GM18517 (cell line): ENCODE data around the gene MBLAC1.

ENCODE experiments used
- ATAC-seq: cut with Tn5 transposase; IDR thresholded peaks from one replicate; pipeline ENCODE4 v1.9.1; 2021; ENCODE audit warnings: mild to moderate bottlenecking, moderate library complexity; ENCODE audit not compliant: unreplicated experiment

Gene MBLAC1

GRCh38 chr7:100126931-100127865, at the start of gene MBLAC1:
Gene MBLAC1 (plus strand): TSS chr7:100126967. CDS start chr7:100127396, 429 bp downstream.
- peak; percentile 70 for ATAC-seq

- ATAC-seq: no peak
Measured at GRCh38 chr7:100077205-100077604, 49.6 kb upstream of the MBLAC1 start.

GRCh38 chr7:100079024-100079560, 47.7 kb upstream of the MBLAC1 start:
- ATAC-seq: no peak

DNA sequence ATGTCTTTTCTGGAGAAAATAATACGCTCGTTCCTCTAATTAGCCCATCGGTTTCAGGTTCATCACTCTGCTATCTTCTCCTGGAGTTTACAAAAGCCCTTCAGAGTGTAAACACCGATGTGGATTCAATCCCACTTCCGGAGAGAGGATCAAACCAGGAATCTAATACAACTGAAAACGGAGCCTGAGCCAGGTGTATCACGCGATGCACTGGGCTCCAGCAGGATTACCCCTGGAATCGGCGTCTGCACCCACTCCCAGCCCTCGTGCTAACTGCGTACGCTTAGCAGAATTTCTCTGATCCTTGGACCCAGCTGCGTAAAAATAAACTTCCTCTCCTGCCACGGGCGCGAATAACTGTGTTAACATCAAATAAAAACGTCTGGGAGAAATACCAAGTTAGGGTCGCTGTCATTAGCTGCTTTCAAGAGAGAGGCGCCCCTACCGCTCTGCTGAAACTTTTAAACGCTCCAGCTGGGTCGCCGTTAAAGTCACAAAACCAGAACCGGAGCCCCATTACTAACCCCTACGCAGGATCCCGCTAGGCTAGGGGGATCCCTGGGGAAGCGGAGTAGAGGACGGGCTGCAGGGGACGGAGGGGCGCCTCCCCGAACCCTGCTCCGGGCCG, 45.7 kb upstream of the MBLAC1 start:
- ATAC-seq: peak; percentile 2

DNA sequence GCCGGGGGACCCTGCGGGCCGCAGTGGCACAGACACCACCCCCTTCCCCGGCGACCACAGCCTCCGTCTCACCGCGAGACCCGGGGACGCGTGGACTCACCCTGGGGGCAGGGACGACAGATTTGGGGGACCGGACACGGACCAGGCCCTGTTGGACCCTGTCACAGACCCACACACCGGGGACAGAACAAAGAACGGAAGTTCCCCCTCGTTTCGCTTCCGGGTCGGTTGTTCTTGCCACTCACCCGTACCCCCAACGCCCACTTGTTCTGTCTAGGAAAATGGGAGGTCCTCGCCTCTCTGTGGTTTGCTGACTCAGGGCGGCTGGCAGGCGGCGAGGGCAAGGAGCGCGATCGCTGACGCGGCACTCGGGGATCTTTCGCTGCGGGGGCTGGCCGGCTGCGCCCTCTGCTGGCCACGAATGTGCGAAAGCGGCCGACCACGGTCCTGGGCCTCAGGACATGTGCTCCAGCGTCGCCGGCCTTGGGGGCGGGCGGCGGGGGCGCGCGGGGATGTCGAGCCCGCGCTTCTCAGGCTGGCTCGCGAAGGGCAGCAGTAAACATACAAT, 45.1 kb upstream of the MBLAC1 start, which contains the start of gene ZNF3:
Gene ZNF3 (minus strand): TSS at position 189 of the 568 bp plus-strand sequence. CDS start 4,366 bp downstream, outside the sequence.
- peak; percentile 82 for ATAC-seq

DNA sequence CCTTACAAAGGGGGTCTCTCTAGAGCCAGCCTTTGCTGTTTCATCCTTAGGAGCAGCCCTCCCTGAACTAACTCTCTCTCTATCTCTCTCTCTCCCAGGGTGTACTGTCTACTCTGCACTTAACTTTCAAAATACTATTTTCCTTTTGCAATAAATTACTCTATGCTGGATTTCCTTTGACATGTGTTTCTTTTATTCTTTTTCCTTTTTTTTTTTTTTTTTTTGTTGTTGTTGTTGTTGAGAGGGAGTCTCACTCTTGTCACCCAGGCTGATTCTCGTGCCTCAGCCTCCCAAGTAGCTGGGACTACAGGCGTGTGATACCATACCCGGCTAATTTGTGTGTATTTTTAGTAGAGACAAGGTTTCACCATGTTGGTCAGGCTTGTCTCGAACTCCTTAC, 43.8 kb upstream of the MBLAC1 start:
- no peak for ATAC-seq

DNA sequence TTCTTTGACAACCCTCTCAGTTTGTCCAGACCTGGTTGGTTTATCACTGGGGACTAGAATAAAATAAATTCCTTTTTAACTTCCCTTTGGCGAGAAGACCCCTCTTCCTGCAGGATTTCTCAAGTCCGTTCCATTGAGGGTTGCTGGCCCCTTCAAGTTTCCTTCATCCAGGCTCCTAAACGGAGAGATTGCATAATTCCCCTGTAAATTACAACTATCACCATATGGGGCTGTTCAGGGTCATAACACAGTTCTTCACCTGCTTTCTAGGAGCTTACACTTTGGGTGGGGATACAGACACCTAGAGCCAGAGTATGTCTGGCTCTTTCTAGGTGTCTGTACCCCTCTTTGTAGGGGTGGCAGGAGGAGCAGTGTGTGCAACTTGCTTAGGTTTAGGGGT, 41.3 kb upstream of the MBLAC1 start:
- ATAC-seq: no peak

GRCh38 chr7:100087055-100087750, 39.6 kb upstream of the MBLAC1 start:
- ATAC-seq: no peak

DNA sequence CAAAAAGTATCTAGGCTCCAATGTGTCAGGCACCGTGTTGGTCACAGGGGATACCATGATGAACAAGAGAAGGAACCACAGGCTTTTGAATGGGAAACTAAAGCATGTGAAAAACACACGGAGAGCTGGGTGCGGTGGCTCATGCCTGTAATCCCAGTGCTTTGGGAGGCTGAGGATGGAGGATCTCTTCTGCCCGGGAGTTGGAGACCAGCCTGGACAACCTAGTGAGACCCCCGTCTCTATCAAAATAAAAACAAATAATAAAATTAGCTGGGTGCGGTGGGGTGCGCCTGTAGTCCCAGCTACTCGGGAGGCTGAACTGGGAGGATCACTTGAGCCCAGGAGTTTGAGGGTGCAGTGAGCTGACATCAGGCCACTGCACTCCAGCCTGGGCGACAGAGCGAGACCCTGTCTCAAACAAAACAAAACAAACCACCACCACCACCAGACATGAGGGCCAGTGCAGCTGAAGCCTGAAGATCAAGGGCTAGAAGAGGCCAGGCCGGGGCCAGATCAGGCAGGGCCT, 38.6 kb upstream of the MBLAC1 start:
- no peak for ATAC-seq

- no peak for ATAC-seq
Measured at GRCh38 chr7:100088621-100089457, 37.9 kb upstream of the MBLAC1 start, which contains the start of gene COPS6. Gene COPS6 (plus strand): TSS chr7:100088969. CDS start chr7:100088991, 22 bp downstream.

- ATAC-seq: no peak
Measured at GRCh38 chr7:100089458-100090196, 37.1 kb upstream of the MBLAC1 start.

DNA sequence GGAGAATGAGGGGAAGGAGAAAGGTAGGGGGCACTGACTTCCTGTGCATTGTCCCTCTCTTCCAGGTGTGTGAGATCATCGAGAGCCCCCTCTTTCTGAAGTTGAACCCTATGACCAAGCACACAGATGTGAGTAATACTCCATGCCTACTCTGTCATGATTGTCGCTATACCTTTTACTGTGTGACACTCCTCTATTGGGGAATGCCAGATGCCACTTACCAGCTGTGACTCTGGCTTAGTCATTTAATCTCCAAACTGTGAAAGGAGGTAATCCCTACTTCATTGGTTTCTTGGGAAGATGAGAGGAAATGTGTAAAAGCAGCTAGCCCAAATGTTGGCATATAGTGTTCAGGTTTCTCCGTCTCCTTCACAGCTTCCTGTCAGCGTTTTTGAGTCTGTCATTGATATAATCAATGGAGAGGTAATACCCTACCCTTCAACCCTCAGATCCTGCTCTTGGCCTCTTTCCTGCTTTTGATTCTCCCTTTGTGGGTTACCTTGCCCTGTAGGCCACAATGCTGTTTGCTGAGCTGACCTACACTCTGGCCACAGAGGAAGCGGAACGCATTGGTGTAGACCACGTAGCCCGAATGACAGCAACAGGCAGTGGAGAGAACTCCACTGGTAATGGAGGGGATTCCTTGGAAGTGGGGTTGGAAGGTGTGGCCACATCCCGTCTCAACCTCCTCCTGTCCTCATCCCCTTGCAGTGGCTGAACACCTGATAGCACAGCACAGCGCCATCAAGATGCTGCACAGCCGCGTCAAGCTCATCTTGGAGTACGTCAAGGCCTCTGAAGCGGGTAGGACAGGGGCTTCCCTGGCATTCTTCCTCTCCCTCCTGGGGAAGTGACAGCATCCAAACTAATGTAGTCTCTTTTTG, 36.0 kb upstream of the MBLAC1 start:
- no peak for ATAC-seq

DNA sequence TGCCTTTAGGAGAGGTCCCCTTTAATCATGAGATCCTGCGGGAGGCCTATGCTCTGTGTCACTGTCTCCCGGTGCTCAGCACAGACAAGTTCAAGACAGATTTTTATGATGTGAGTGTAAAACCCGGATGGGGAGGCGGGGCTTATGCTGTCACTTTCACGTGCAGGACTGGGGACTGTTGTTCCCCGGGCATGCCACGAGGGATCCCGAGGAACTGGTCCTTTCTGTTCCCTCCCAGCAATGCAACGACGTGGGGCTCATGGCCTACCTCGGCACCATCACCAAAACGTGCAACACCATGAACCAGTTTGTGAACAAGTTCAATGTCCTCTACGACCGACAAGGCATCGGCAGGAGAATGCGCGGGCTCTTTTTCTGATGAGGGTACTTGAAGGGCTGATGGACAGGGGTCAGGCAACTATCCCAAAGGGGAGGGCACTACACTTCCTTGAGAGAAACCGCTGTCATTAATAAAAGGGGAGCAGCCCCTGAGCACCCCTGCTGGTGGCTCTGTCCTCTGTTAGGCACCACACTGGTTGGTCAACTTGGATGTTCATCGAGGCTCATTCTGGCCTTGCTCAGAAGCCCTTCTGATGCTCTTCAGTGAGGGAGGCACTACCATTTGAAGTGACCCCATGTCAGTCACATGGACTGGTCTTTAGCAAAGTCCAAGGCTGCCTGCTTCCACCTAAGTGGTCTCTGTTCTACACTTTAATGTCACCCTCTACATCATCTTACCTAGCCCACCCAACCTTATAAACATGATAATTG, 35.2 kb upstream of the MBLAC1 start:
- no peak for ATAC-seq

GRCh38 chr7:100093054-100093453, 33.7 kb upstream of the MBLAC1 start:
- ATAC-seq: no peak

DNA sequence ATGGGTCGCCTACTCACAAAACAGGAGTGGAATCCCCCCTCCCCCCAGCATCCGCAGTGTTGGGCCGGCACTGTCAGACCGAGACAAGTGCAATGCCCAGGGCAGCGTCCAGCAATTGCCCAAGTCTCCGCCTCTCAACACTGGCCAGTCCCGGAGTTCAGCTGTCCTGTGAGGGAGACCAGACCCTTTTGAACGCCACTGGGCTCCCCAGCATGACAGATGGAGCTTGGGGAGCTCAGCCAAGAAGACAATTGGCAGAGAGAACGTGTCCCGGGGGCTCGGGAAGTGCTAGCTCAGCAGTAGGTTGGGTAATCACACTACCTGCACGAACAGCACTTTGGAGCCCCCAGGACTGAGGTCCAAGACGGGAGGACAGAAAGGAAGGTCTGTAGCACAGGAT, 33.3 kb upstream of the MBLAC1 start:
- no peak for ATAC-seq

DNA sequence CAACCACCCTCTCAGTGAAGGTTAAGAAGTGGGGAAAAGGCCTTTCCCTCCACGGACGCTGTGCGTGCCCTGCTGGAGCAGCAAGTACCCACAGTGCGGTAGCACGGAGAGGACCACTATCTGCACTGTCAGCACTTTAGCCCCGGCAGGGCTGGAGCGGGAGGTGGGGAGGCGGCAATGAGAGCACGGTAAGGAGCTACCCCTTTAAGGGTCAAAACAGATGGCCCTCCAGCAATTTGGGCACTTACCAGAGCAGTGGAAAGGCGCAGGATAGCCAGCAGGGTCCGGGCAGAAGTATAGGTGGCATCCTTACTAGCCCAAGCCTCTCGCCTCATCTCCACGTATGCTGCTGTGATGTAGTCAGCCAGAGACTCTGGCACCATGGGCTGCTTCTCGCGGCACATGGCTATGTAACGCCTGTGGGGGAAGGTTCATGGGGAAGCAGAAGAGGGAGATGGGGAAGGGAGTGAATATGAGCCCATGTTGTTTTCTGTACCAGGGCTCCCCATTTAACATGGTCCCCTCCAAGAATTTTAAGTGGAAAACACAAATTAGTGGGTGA, 32.8 kb upstream of the MBLAC1 start:
- ATAC-seq: no peak

DNA sequence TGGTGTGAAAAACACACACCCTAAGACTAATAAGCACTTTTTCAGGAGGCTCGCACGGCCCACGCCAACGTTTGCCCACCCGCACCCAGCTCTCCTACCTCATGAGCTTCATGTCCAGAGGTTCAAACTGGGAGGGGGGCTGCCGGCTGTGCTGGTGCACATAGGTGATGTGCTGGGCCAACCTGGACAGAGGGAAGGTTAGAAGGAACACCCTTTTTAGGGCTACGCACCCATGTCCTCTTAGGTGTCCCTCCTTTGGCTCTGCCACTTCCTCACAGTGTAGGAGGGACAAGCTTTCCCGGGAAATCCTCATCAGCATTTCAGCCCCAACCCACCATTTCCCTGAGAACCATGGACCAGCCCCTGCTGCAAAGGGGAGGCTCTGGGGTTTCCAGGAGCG, 31.5 kb upstream of the MBLAC1 start:
- ATAC-seq: no peak
